Uterus (tissue), 4 donors: ENCODE data around the gene STK17A. TPM values are rescaled to one million over a fixed set of nuclear protein-coding genes. Genes with fewer than 3 reads are reported as not detected.

Experiments used
- DNase-seq, 2 donors: peaks; one replicate each; pipeline ENCODE4 v3.0.0-alpha.2; 2019 to 2020
- H3K27ac ChIP-seq, 2 donors: fragments of 200-600 bp; sonication (generic); 1 replicate in 1 of 2; 2 replicates in 1 of 2; pipeline ENCODE4 v1.5.1; 2016 to 2018
- H3K27me3 ChIP-seq, 2 donors: fragments of 200-600 bp; sonication (generic); one replicate each; pipeline ENCODE4 v1.5.1; 2018 to 2019; ENCODE audit warnings: control low read depth in 1 of 2
- H3K36me3 ChIP-seq, 2 donors: fragments of 200-600 bp; sonication (generic); one replicate each; pipeline ENCODE4 v1.5.1; 2019; ENCODE audit warnings: control low read depth in 1 of 2
- H3K4me1 ChIP-seq, 2 donors: fragments of 200-600 bp; sonication (generic); one replicate each; pipeline ENCODE4 v1.5.1; 2018 to 2019; ENCODE audit warnings: control low read depth in 1 of 2
- H3K4me3 ChIP-seq, 2 donors: fragments of 200-600 bp; sonication (generic); 1 replicate in 1 of 2; 2 replicates in 1 of 2; pipeline ENCODE4 v1.5.1; 2018 to 2019; ENCODE audit warnings: mild to moderate bottlenecking in 1 of 2
- H3K9me3 ChIP-seq, 2 donors: fragments of 200-600 bp; sonication (generic); one replicate each; pipeline ENCODE4 v1.5.1; 2019; ENCODE audit warnings: control low read depth in 1 of 2
- POLR2A ChIP-seq, 2 donors: fragments of 450-650 bp; IDR thresholded peaks; one replicate each; pipeline ENCODE4 v1.6.1; 2016; ENCODE audit warnings: antibody characterized with exemption in 2 of 2, mild to moderate bottlenecking in 1 of 2, moderate library complexity in 1 of 2
- intact Hi-C: fragments of 100-400 bp; cut with DNase I; formaldehyde crosslinking; loops from one replicate; pipeline ENCODE4 v1.15.1; 2023; ENCODE audit warnings: low total_unique reads
- total RNA-seq, 4 donors: library from RNA; depleted of rRNA in 3 of 4; stranded (reverse); fragments of >200 nt in 3 of 4; gene quantifications; one replicate each; pipeline versions ENCODE4 v1.1.0 to v1.2.4, GENCODE V29; 2014 to 2023
- TF ChIP-seq, protein P1 (sequence below), 4 experiments: fragments of 200-600 bp in 2 of 4; fragments of 450-650 bp in 2 of 4; sonication (generic) in 2 of 4; IDR thresholded peaks; one replicate each; pipeline ENCODE4 v1.5.1; 2016 to 2019; ENCODE audit warnings: antibody characterized with exemption in 4 of 4, mild to moderate bottlenecking in 2 of 4, moderate library complexity in 1 of 4
- donor health status: DM: yes; HTN: yes; CAD: no.

Gene STK17A
- total RNA-seq, 4 donors from 2014 or later: 2.3 to 25.2 (median 7.5) TPM

DNA sequence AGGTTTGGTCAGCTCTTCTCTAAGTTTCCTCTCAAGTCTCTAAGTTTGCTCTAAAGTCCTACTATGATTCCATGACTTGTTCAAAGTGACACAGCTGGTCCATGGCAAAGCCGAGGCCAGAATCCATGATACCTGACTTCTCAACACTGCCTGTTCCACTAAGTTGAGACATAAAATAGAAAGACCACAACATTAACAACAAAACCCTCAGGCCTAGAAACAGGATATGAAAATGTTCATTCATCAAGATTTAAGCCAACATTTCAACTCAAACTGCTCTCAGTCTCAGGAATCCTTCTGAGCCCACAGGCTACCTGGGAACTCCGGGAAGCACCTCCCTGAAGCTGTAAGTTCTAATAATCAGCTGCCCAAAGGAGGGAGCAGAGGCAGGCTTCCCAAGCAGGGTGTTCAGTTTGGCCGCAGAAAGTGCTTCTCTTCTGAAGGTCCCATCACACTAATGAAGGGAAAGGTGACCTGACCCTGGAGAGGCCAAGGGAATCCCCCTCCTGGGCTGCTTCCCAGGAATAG lies 62.9 kb downstream of the STK17A start:
- intact Hi-C loops: no loop called here
- Histone ChIP-seq H3K4me3 (no peak overlapping the region), H3K4me1 (peaks cover 27 to 33% of the 10 kb centered on the region in 2 donors)

DNA sequence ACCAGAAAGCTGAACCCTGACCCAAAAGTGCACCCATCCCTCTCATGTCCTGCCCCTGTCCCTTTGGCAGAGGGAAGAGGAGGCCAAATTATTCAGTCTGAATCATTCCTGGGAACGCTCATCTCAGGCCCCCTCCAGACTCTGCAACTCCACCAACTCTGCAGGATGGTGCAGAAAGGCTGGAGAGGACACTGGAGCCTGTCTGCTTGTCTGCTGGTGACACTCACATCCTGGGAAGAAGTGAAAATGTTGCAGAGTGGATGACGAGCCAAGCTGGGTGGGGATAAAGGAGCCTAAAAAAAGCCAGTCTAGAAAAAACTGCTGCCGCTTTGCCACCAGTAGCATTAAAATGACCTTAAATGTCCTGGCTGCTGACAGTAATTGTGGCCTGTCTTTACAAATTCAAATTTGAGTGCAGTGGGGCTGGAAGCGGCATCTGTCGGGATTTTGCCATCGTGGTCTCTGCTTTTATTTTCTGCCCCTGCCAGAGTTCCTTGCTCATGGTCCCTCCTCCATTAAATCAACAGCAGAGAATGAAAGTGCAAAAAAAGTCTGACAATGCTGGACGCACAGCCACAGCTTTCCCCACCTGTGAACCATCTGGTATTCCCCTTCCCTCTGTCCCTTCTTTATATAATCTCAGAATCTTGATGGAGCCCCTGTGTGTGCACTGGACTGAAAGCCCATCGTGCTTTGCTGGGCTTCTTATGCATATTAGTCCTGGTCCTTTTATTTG lies 63.9 kb downstream of the STK17A start:
- Histone ChIP-seq H3K36me3 (no peaks in the 10 kb centered on the region), H3K27ac (peak overlapping the region; percentile 88 to 90), H3K4me1 (peaks cover 33 to 35% of the 10 kb centered on the region in 2 donors), H3K27me3 (no peaks in the 10 kb centered on the region), H3K4me3 (no peak overlapping the region), H3K9me3 (no peaks in the 10 kb centered on the region)
- no peak for DNase-seq
- intact Hi-C loops: no loop called here
- no peak for TF ChIP-seq POLR2A (IDR thresholded peaks at IDR 0.05)
- TF ChIP-seq, protein P1, sequence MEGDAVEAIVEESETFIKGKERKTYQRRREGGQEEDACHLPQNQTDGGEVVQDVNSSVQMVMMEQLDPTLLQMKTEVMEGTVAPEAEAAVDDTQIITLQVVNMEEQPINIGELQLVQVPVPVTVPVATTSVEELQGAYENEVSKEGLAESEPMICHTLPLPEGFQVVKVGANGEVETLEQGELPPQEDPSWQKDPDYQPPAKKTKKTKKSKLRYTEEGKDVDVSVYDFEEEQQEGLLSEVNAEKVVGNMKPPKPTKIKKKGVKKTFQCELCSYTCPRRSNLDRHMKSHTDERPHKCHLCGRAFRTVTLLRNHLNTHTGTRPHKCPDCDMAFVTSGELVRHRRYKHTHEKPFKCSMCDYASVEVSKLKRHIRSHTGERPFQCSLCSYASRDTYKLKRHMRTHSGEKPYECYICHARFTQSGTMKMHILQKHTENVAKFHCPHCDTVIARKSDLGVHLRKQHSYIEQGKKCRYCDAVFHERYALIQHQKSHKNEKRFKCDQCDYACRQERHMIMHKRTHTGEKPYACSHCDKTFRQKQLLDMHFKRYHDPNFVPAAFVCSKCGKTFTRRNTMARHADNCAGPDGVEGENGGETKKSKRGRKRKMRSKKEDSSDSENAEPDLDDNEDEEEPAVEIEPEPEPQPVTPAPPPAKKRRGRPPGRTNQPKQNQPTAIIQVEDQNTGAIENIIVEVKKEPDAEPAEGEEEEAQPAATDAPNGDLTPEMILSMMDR (IDR thresholded peaks at IDR 0.05): no peak

More for the DNA sequence above, 62.9 kb downstream of the STK17A start:
- H3K36me3 ChIP-seq: no peaks in the 10 kb centered on the region
- no peaks in the 10 kb centered on the region for H3K9me3 ChIP-seq
- H3K27me3 ChIP-seq: no peaks in the 10 kb centered on the region
- no peak for DNase-seq
- peak overlapping the region; percentile 88 to 90 for H3K27ac ChIP-seq
- no peak for TF ChIP-seq POLR2A (IDR thresholded peaks at IDR 0.05)
- TF ChIP-seq, protein P1 (IDR thresholded peaks at IDR 0.05): no peak

DNA sequence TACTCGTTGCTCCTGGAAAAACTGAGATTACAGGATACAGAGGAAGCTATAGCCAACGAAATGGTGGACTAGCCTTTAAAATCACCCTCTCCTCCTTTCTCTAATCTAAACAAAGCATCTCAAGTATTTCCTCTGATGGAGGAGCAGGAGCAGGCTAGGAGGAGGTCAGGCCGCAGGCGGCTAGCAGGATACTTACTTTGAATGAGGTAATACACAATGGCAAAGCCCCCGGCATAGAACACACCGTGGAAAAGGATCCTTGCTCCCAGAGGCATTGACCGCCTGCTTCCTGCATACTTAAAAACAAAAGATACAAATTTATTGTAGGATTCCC lies 64.4 kb downstream of the STK17A start:
- Histone ChIP-seq H3K27me3 (no peaks in the 10 kb centered on the region), H3K27ac (peak overlapping the region; percentile 88 to 90), H3K9me3 (no peaks in the 10 kb centered on the region), H3K4me3 (no peak overlapping the region), H3K4me1 (peaks cover 33 to 35% of the 10 kb centered on the region in 2 donors), H3K36me3 (no peaks in the 10 kb centered on the region)
- peak in 1 of 2 donors; percentile 38 for DNase-seq
- intact Hi-C loops: no loop called here
- TF ChIP-seq, protein P1 (IDR thresholded peaks at IDR 0.05): no peak
- TF ChIP-seq POLR2A (IDR thresholded peaks at IDR 0.05): no peak

DNA sequence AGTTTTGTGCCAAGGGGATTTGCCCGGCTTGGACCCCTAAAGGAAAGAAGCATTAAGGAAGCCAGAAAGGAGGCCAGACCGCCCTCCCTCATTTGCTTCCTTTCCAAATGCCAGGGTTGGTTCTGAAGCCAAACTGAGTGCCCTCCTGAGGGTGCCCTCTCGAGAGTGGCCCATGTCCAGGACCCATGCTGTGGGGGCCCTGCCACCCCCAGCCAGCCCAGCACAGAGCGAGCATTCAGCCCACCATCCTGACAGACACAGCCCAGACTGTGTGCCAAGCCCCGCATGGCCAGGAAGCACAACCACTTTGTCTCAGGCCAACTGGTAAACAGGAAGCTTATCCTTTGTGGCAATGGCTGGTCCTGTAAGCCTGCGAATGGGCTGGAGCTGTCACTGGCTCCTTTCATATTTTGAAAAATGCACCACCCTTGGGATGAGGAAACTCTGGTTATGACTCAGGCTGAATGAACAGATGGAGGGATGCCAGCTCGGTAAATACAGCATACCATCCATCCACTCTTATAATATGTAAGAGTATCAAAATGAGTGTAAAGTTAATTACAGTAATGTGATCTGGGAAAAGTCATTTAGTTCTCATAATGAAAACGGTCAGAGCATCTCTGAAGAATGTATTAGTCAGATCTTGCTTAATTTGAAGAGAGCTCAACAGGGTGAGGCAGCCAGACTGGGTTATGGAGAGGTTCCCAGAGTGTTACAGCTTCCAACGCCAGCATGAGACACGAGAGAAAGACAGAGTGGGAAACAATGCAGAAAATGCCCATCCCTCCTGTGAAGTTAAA lies 65.0 kb downstream of the STK17A start:
- TF ChIP-seq POLR2A (IDR thresholded peaks at IDR 0.05): no peak
- TF ChIP-seq, protein P1 (IDR thresholded peaks at IDR 0.05): no peak
- peak; percentile 67 to 80 for DNase-seq
- Histone ChIP-seq H3K4me1 (peaks cover 33 to 35% of the 10 kb centered on the region in 2 donors), H3K36me3 (no peaks in the 10 kb centered on the region), H3K27ac (peak overlapping the region; percentile 88 to 90), H3K9me3 (no peaks in the 10 kb centered on the region), H3K27me3 (no peaks in the 10 kb centered on the region), H3K4me3 (no peak overlapping the region)
- intact Hi-C loops: no loop called here
